ENCODE results near the gene TNC. TPM values are rescaled to one million over a fixed set of nuclear protein-coding genes. Genes with fewer than 3 reads are reported as not detected.

The TNC gene
- polyA plus RNA-seq, 1 donor = 23.0 TPM

DNA sequence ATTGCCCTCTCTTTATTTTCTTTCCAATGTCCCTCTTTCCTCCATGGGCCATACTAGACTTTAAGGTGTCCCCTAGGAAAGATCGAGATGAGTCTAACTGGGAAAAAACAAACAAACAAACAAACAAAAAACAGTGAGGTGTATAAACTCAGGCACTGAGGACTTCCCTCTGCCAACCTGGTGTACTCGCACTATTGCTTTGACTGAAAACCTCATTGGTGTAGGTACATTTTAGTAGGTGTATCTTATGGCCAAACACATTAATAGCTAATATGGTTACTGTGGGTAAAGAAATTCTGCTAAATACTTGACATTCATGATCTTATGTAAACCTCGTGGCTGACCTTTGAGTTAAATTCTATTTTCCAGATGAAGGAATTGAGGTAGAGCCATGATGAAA, 74.3 kb downstream of the TNC start:
- DNase-seq = no peak

DNA sequence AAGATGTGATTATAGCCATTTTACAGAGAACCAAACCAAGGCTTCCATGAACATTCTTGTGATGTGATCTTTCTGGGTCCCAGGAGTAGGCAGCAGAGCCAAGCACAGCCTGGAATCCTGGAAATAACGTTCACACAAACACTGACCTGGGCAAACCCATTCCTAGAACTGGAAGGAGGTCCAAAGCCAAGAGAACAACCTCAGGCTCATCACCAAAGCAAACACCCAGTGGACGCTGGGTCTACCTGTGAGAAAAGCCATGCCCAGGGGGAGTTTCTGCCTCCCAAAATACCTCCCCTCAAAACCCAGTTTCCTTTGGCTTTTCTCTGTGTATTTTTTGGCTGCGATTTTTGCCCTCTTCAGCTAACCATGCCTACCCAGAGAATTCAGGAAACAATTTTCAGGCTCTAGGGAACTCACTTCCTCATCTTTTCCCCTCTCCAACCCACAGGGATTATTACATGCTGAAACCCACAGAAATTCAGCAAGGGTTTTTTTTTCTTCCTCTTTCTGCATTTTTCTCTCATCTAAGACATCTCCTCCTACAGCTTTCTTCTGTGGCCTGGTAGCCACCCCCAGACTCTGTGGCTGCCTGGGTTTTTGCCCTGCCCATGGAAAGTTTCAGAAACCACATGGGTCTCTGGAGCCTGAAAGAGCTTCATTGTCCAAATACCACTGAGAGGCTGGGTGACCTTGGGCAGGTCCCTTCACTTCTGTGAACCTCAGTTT, 75.0 kb downstream of the TNC start:
- no peak for DNase-seq

DNA sequence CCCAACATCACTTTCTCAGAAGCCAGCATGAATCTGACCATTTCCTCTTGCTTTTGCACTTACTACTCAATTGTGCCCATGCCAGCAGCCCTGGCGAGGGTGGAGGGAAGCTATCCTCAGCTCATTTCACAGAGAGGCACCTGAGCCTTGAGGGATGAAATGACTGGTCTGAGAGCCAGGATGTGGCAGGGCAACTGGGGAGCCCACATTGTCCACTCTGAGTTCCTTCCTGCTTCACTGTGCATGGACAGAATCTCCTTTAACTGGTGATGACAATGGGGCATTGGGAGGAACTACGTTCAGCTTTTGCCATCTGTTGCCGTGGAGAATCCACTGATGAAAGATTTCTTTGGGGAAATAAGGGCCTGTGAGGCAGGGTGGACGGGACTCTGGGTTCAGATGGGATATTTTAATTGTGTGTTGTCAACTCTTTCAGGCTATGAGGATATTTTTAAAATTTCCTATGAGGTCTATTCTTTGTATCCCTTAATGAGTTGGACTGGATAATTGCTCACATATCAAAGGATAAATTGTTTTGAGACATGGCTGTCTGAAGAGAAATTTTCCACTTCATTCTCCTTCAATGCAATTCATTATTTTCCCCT, 78.3 kb downstream of the TNC start:
- no peak for DNase-seq

DNA sequence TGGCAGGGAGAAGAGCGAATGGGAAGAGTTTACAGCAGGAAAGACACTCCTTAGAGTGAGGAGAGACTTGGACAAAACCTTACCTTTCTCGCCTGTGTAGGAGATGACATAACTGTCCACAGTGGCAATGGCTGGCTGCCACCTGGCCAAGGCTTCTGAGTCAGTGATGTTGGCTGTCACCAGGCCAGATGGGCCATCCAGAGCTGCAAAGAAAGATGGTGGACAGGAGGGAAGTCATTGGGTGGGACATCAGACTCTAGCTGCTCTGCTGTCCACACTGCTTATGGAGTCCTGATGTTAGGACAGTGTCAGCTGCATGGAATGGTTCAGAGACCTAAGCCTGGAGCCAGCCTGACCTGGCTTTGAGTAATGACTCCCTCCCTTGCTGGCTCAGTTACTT, 79.8 kb downstream of the TNC start:
- no peak for DNase-seq

DNA sequence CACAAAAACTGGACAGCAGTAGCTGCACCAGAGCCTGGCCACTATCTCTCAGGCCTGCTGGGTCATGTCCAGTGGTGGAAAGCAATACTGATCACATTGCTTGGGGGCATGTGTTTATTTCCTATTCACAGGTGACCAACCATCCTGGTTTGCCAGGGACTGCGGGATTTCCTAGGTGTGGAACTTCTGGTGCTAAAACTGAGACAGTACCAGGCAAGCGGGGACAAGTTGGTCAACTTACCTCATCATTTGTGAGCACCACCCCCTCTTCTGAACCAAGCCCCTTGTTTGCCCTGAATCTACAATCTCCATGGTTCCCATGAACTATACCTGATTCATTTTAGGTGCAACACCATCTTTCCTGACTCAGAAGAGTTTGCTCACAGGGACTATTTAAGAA, 81.3 kb downstream of the TNC start:
- no peak for DNase-seq

DNA sequence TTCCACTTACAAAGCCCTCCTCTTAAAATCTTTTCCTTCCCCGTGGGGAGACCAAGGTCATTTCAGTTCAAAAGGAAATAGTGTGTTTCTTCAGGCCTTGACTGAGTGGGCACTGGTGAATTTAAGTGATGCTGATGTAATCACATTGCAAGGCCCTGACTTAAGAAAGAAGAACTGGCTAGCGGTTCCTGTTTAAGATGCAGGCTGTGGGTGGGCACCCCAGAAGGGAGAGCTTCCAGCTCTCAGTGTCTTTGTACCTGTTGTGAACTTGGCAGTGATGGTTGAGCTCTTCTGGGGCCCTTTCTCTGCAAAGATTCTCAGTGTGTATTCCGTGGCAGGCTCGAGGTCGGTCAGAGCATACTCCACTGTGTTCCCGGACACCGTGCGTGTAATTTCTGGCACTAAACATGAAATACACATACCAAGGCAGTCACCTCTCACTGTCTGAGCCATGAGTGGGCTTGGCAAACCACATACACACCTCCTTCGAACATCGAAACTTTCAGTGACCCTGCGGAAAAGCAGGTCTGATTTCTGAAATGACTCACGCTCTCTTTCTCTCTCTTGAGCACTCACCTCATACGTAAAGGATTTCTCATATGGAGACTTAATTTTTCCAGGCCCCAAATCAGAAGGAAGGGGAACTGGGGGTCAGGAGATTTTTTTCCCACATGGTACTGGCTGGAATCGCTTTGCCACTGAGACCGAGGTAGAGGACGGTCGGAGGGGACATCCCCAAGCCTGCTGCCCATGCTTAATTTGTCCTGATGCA, 81.9 kb downstream of the TNC start:
- DNase-seq = peak; percentile 61

DNA sequence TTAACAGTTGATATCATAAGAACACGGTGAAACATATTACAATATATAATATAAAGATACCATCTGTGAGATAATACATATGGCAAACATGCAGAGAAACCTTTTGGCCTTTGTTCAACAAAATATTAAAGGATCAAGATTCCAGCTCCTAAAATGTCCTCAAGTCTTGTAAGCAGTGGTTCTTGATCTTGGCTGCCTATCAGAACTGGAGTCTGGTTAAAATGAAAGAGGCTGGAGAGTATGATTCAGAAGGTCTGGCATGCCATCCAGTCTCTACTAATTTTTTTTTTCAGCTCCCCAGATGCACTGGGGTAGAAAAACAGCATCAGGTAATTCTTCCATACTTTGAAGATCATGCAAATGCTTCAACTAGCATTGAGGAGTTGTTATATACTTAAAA, 83.2 kb downstream of the TNC start:
- DNase-seq = no peak

DNA sequence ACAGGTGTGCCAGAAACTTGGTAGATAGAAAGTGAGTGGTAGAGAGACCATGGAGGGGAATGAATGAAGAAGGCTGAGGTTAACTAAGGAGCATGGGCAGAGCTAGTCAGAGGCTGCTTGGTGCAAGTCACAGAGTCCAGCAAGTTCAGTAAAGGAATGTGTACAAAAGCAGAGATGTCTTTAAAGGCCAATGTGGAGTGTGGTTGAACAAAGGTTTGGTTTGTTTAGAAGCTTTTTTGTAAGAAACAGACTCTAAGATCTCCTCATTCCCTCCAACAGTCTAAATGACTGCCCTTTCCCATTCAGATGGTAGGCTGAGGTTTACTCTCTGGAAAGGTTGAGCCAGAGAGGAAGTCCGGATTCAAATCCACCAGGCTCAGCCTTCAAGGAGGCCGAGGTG, 84.2 kb downstream of the TNC start:
- no peak for DNase-seq

DNA sequence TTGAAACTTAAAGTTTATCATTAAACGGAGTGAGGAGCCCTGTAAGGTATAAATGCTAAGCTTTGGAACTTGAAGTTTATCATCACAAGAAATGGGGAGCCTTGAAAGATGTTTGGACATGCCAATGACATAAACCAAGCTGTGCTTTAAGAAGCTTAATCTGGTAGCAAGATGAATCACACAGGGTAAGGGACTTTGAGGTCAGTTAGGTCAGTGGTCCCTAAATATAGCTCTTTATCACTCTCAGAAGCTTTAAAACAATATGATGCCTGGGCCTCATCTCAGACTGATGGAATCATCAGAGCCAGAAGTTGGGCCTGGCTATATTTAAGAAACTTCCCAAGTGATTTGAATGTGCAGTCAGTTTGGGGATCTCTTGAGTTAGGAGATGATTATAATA, 85.7 kb downstream of the TNC start:
- DNase-seq = no peak

DNA sequence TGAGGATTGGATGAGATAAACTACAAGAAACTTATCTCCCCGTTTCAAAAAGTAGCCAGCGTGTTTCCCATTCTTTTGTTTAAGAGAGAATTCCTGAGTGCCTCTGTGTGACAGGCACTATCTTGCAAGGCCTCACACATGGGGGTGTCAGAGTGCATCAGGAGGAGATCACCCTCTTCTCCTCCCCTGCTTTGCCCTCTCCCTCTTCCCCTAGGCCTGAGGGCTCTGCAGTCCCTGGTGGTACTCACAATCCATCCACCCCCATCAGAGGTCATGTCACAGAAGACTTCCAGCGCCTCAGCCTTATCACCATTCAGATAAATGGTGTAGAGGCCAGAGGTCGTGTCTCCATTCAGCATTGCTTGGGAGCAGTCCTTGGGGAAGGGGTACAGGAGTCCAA, 88.0 kb downstream of the TNC start:
- no peak for DNase-seq

DNA sequence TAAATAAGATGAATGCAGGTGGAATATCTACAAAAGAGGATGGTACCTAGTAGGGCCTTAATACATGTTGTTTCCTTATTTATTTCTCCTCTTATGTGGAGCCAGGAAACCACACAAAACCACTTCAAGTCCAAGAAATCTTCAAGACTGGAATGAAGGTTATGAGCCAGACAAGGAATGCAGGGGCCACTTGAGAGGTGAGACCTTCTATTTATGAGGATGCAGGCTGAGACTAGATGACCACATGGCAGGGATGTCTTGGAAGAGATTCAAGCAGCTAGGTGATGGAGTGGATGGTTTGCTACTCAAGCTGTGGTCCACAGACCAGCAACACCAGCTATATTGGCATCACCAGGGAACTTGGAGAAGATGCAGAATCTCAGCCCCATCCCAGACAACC, 92.2 kb downstream of the TNC start:
- no peak for DNase-seq

DNA sequence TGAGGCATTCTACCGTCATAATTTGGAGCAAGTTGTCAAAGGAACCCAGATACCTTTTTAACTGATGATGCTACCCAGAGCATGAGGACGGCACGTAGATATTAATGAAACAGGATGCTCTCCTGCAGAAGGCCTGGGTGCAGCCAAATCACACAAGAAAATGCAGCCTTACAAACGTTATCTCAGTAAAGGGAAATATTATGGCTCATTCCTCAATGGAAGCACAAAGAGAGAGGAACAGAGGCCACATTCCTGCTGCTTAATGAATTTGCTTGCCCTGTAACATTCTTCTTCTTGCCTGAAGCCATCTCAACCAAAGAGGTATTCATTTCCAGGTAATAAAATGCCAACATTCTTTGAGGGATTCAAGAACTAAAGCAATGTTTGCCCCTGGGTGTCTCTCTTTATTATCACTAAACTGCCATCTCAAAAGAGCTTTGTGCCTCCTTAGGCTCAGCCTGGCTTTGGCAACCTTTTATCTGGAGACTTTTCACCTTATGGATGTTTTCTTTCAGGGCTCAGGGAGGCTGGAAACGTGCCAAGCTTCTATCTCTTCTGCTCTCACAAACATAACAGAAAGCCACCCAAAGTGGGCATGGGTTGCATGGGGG, 92.9 kb downstream of the TNC start:
- DNase-seq = no peak

DNA sequence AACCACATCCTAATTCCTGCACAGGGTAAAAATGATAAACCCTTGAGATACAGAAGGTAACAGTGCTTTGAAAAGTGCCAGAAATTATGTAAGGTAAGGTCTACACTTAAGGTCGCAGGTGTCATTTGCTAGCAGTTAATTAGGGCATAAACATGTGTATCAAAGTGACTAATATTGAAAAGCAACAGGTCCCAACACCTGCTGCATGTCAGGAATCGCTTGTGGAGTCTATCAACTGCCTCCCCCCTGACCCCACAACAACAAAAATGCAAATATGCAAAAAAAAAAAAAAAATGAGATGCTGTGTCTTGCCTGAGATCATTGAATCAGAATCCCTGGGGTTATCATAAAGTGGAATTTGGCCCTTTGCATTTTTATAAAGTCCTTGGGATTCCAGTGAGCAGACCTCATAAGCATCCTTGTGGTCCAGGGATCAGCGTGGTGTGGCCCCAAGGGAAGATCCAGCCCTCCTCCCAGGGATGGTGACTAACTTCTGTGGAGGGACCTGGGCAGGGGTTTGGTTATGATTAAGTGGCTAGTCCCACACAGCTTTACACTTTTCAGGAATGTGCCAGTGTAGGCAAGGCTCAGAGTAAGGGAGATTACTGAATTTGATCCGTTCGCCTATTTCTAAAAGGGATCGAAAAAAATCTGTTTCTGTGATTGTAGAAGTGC, 95.1 kb downstream of the TNC start:
- DNase-seq = no peak

DNA sequence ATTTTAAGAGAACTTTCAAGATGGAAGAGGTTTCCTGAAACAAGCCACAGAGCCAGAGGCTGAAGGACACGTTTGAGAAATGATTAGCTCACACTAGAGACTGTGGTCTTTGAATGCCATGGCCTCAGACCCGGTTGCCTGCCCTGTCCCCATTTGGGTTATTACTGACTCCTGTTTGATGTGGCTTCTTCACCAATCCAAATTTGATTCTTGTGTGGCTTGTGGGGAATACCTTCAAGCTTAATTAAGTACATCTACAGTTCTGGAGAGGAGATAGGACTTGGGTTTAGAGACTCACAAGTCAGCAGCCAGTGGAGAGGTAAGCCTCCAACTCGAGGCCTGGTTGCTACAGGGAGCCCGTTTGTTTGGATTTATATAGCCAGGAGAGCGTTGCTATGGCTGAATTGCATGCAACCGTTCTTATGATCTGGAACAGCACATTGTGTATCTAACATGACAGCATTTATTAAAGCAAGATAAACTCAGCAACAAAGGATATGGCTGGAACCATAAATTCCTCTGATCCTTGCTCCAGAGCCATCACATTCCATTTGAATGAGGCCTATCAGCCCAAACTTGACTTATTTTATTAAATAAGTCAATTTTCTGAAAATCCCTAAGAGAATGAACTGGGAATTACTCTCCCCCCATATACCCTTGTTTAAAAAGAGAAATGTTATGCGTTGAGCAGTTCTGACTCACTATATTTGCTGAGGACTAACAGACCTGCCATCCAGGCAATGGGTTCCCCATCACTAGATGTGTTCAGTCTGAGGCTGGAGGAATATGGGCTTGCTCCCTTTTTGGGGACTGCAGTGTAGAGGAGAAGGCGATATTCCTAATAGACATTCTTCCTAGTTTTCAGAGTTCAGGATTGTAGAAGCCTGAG, 99.2 kb downstream of the TNC start:
- DNase-seq = no peak

DNA sequence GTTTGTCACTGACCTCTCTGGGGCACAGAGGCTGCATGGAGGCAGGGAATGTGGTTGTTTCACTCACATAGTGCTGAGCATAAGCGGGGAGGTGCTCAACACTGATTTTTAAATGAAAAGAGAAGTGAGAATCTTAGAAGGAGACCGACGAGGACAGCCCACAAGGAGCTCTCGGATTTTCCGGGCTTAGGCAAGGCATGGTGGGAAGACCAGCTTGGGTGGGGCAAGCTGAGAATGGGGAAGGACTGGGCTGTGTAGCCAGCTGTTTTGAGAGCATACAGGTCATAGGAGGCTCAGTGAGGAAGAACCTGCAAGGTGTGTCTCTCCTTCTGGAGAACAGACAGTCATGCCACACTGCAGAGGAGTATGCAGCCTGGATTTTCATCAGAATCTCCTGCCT, 101.6 kb downstream of the TNC start:
- DNase-seq = no peak

DNA sequence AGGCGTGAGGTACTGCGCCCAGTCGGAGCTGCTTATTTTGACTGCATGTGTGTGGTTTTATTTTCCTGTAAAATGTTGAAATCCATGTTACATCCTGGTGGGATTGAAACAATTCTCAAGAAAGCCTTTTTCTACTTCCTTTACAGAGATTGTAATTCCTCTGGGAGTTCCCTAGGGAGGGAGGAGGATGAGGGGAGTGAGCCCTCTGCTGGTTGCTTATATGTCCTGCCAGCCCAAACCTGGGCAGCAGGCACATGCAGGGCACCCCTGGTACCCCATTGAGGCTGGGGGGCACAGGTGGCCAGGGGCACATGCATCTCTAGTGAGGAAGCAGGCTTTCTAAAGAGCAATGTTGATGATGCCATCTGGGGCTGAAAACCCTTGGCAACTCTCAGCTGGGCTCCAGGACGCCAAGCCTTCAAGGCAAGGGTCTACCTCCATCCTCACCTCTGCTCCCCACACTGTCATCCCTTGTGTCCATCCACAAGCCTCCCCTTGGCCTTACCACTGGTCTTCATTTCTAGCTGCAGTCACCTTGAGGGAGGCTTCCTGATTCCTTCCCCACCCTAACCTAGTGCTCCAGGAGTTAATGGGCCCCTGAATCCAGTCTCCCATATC, 102.8 kb downstream of the TNC start:
- no peak for DNase-seq

DNA sequence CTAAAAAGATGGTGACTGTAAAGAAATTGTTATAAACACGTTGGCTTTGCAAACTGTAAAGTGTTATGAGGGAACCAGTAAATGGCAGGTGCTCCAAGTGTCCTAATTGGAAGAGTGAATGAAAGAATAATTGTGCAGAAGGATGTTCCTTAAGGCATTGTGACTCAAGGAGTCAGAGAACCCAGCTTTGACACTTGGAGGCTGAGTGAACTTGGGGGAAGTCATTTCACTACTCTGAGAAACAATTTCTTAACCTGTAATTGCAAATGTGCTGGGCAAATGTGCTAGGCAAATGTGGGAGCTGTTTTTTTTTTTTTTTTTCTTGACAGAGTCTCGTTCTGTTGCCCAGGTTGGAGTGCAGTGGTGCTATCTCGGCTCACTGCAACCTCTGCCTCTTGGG, 103.5 kb downstream of the TNC start:
- DNase-seq = no peak

DNA sequence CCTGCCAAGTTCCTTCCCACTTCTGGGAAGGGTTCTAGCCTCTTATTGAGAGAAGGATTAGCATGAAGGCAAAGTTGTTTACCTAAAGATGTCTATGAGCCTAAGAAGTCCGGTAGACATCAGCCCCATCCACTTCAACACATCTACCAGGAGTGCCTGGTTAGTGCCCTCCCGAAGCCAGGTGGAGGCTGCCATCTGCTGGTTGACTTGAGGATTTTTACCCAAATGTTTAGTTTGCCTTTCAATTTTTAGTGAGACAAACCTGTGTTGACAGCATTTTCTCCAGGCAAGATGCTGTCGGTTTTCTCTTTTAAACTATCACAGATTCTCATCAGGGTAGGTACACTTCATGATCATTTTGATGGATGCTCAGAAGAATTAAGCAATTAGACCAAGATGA, 104.0 kb downstream of the TNC start:
- DNase-seq = peak; percentile 64

DNA sequence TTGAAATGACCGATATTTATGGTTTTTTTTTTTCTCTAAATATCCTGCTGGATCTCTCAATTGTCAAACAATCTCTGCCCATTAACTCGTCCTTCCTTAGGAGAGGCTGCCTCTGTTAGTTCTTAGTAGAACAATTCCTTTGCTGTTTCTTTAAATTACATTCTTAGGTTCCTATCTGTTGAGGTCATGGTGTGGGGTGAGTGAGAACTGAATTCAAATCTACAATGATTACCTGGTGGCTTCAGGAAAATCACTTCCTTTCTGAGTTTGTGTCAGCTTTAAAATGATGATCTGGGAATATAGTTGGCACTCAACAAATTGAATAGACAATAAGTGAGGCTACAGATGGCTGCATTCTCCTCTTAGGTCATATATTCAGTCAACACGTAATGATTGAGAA, 105.5 kb downstream of the TNC start:
- no peak for DNase-seq

DNA sequence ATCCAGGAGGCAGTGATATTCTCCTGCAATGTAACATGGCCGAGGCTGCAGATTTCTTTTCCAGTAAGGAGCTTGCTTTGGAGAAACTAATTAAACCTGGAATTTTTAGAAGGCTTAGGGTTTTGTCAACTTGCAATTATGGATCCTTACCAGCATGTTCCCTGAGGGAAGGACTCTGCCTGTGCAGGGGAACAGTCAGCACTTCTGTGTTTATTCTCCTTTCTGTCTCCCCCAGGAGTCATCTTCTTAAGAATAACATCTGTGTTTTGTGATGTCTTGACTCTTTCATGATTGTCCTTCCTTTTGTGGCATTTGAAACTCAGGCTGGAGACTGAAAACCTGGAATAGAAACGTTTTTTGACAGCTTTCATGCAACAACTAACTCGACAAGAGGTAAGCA, 107.1 kb downstream of the TNC start:
- DNase-seq = no peak

DNA sequence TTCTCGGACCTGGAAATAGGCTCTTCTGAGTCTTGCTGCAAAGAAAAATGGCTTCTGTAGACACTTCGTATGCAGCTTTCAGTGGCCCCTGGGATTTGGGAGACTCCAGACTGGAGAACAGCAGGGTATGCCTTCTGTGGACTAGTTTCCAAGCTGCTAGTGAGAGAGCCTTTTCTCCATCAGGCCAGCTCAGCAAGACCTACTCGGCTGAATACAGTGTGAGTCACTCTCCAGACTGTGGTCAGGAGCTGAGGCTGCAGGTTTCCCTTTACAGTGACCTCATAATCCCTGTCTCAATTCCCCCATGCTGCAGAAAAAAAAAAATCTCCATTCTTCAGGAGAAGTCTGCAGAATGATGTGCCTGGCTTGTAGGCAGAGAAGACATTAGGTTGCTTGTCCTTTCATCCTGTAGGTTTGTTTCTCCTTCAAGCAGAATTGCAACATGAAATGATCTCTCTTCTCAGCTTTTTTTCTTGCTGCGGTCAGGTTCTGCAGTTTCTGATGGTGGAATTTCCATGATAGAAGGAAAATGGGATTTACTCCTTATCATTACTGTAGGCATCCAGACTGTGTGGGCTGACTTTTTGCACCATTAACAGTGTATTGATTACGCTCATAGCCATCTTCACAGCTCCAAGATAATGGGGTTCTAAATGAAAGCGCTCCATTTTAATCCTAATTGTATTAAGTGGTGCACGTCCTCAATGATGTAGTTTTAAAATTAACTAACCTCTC, 109.3 kb downstream of the TNC start:
- DNase-seq = no peak

Data from hindlimb muscle (tissue), 1 donor.